B cell (primary cell): ENCODE measurements around the gene CDK5RAP2.

Experiments
- CTCF ChIP-seq: fragments of 200-600 bp; IDR thresholded peaks from one replicate; pipeline ENCODE4 v1.8.0; 2022; ENCODE audit warnings: antibody characterized with exemption, mild to moderate bottlenecking
- EZH2 ChIP-seq: IDR thresholded peaks from 2 replicates; pipeline ENCODE4 v1.6.1; 2012; ENCODE audit warnings: borderline replicate concordance, low read depth, mild to moderate bottlenecking, moderate library complexity, low read length; ENCODE audit not compliant: insufficient read depth, poor library complexity, severe bottlenecking

GRCh38 chr9:120405860-120406259 is 174.1 kb downstream of the CDK5RAP2 start:
- no peak for TF ChIP-seq CTCF
- TF ChIP-seq EZH2, result no peak
